PC-3 (cell line): ENCODE results near the gene RRP9.

ENCODE experiments used
- EZH2phosphoT487 ChIP-seq: fragments of 300-600 bp; sonication (generic); IDR thresholded peaks from 2 replicates; pipeline ENCODE4 v1.6.1; 2018; ENCODE audit warnings: mild to moderate bottlenecking, antibody characterized with exemption, low read length, borderline replicate concordance
- TF ChIP-seq, protein P1 (sequence below): fragments of 300-600 bp; sonication (generic); conservative IDR thresholded peaks from 2 replicates; pipeline ENCODE4 v1.5.1; 2017; ENCODE audit warnings: antibody characterized with exemption, low read depth, mild to moderate bottlenecking, low read length

DNA sequence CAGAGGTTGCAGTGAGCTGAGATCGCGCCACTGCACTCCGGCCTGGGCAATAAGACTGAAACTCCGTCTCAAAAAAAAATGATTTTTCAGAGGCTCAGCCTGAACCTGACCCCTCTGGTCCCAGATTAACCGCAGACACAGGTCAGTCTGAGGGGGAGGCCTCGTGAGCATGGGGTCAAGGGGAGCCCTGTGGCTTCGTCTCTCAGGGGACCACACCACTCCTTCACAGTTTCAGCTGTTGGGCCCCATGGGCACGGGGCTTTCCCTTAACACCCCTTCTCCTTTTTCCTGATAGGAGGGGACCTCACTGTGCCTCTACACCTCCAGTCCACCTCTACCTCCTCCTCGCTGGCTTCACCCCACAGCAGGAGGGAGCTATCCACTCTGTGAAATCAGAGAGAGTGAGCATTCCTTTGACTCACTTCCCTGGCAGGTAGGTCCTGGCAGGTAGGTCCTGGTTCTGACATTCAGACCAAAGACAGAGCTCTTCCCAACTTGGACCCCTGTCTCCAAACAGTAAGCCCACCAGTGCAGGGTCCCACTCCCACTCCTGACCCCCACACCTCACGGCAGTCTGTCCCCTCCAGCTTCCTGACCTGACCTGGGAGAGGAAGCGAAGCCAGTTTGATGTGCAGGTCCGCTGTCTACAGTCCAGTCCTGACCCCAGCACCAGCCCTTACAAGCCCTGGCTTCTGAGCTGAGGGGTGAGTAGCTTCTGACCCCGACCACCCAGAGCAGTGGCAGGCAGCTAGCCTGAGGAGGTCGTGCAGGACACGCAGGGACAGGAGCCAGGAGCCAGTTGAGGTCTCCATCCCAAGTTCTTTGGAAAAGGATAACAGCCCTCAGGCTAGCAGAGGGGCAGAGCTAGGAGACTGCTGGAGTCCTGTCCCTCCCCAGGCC, 9.0 kb downstream of the RRP9 start:
- TF ChIP-seq, protein P1, sequence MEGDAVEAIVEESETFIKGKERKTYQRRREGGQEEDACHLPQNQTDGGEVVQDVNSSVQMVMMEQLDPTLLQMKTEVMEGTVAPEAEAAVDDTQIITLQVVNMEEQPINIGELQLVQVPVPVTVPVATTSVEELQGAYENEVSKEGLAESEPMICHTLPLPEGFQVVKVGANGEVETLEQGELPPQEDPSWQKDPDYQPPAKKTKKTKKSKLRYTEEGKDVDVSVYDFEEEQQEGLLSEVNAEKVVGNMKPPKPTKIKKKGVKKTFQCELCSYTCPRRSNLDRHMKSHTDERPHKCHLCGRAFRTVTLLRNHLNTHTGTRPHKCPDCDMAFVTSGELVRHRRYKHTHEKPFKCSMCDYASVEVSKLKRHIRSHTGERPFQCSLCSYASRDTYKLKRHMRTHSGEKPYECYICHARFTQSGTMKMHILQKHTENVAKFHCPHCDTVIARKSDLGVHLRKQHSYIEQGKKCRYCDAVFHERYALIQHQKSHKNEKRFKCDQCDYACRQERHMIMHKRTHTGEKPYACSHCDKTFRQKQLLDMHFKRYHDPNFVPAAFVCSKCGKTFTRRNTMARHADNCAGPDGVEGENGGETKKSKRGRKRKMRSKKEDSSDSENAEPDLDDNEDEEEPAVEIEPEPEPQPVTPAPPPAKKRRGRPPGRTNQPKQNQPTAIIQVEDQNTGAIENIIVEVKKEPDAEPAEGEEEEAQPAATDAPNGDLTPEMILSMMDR = no peak
- no peak for TF ChIP-seq EZH2phosphoT487
